Panc1 (cell line): Measurements from ENCODE around the gene NUB1.

Experiments used
- CTCF ChIP-seq: fragments of 450-650 bp; IDR thresholded peaks from 2 replicates; pipeline ENCODE4 v1.5.1; 2017; ENCODE audit warnings: mild to moderate bottlenecking
- POLR2AphosphoS5 ChIP-seq: IDR thresholded peaks from 2 replicates; pipeline ENCODE4 v1.6.1; 2012; ENCODE audit warnings: mild to moderate bottlenecking, low read depth, low read length, moderate library complexity
- REST ChIP-seq, 2 experiments: IDR thresholded peaks; 2 replicates each; pipeline ENCODE4 v1.6.1; 2011 to 2012; ENCODE audit warnings: low read depth in 2 of 2, control low read depth in 1 of 2, low read length in 1 of 2, mild to moderate bottlenecking in 1 of 2, moderate library complexity in 1 of 2; ENCODE audit not compliant: insufficient read depth in 1 of 2
- TCF7L2 ChIP-seq: IDR thresholded peaks from 2 replicates; pipeline ENCODE4 v1.6.1; 2011; ENCODE audit warnings: mild to moderate bottlenecking, low read depth, low read length, inconsistent platforms

- TF ChIP-seq POLR2AphosphoS5, result no peak
- no peak for TF ChIP-seq CTCF
- no peak for TF ChIP-seq REST (IDR thresholded peaks at IDR 0.05; ENCODE audit: insufficient read depth in 1 of 2, low read depth in 2 of 2, low read length in 1 of 2)
- no peak for TF ChIP-seq TCF7L2
Measured at GRCh38 chr7:151427705-151428377, 86.2 kb downstream of the NUB1 start.
